Kidney glomerular epithelial cell (primary cell): Measurements from ENCODE around the gene BRIP1.
"Not testable (repeated sequence)": the region's sequence is repeated elsewhere in the genome, so short reads cannot be mapped to it uniquely, and the experiment has no call there.

Source experiments
- DNase-seq: peaks from one replicate; lab custom pipeline; 2025; lab: John Stamatoyannopoulos, UW

The BRIP1 gene

GRCh38 chr17:61863801-61864126, 436 bp upstream of the BRIP1 start:
- DNase-seq: no peak

GRCh38 chr17:61862105-61862574, 1.2 kb downstream of the BRIP1 start:
- DNase-seq: peak; percentile 56

GRCh38 chr17:61860397-61860796, 2.9 kb downstream of the BRIP1 start:
- DNase-seq: not testable (repeated sequence)

- no peak for DNase-seq
Observed at GRCh38 chr17:61856035-61856434, 7.3 kb downstream of the BRIP1 start.

- DNase-seq: no peak
Observed at GRCh38 chr17:61852857-61853256, 10.5 kb downstream of the BRIP1 start.

GRCh38 chr17:61849674-61850073, 13.7 kb downstream of the BRIP1 start:
- no peak for DNase-seq

- no peak for DNase-seq
Observed at GRCh38 chr17:61848896-61849295, 14.4 kb downstream of the BRIP1 start.

GRCh38 chr17:61848247-61848646, 15.1 kb downstream of the BRIP1 start:
- DNase-seq: no peak

- no peak for DNase-seq
Observed at GRCh38 chr17:61847659-61848058, 15.7 kb downstream of the BRIP1 start.

GRCh38 chr17:61846761-61847375, 16.5 kb downstream of the BRIP1 start:
- no peak for DNase-seq

- no peak for DNase-seq
Observed at GRCh38 chr17:61846088-61846487, 17.2 kb downstream of the BRIP1 start.

GRCh38 chr17:61843435-61843834, 19.9 kb downstream of the BRIP1 start:
- DNase-seq: no peak

GRCh38 chr17:61842899-61843298, 20.4 kb downstream of the BRIP1 start:
- DNase-seq: no peak

GRCh38 chr17:61839300-61839786, 24.0 kb downstream of the BRIP1 start:
- DNase-seq: no peak

- DNase-seq: peak; percentile 59
Observed at GRCh38 chr17:61837175-61838051, 25.9 kb downstream of the BRIP1 start.

- no peak for DNase-seq
Observed at GRCh38 chr17:61836266-61837174, 26.8 kb downstream of the BRIP1 start.

GRCh38 chr17:61835606-61836005, 27.7 kb downstream of the BRIP1 start:
- no peak for DNase-seq

GRCh38 chr17:61834610-61835009, 28.7 kb downstream of the BRIP1 start:
- DNase-seq: no peak

- peak; percentile 71 for DNase-seq
Observed at GRCh38 chr17:61833536-61834193, 29.7 kb downstream of the BRIP1 start.

GRCh38 chr17:61832463-61832862, 30.9 kb downstream of the BRIP1 start:
- no peak for DNase-seq

GRCh38 chr17:61831099-61831498, 32.2 kb downstream of the BRIP1 start:
- no peak for DNase-seq

- DNase-seq: no peak
Observed at GRCh38 chr17:61828694-61829093, 34.6 kb downstream of the BRIP1 start.
